Measurements from ENCODE around the gene MED17.

DNA sequence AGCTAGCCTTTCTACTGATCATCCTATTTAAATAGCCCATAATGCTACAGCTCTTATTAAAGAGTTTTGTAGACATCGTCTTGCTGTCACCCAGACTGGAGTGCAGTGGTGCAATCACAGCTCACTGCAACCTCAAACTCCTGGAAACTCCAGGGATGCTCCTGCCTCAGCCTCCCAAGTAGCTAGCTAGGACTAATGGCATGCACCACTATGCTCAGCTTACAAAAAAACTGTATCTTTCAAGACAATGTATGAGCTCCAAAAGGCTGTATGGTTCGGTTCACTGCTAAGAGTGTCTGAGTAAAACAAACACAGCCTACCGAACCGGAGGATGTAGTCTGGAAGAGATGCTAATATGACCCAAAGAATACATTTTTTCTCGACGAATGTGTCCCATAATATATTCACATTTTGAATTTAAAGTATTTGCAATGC is 45.4 kb upstream of the MED17 start:
- TF ChIP-seq, protein P1, sequence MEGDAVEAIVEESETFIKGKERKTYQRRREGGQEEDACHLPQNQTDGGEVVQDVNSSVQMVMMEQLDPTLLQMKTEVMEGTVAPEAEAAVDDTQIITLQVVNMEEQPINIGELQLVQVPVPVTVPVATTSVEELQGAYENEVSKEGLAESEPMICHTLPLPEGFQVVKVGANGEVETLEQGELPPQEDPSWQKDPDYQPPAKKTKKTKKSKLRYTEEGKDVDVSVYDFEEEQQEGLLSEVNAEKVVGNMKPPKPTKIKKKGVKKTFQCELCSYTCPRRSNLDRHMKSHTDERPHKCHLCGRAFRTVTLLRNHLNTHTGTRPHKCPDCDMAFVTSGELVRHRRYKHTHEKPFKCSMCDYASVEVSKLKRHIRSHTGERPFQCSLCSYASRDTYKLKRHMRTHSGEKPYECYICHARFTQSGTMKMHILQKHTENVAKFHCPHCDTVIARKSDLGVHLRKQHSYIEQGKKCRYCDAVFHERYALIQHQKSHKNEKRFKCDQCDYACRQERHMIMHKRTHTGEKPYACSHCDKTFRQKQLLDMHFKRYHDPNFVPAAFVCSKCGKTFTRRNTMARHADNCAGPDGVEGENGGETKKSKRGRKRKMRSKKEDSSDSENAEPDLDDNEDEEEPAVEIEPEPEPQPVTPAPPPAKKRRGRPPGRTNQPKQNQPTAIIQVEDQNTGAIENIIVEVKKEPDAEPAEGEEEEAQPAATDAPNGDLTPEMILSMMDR (IDR thresholded peaks at IDR 0.05; ENCODE audit: poor library complexity, severe bottlenecking) = no peak
- TF ChIP-seq, protein P2, sequence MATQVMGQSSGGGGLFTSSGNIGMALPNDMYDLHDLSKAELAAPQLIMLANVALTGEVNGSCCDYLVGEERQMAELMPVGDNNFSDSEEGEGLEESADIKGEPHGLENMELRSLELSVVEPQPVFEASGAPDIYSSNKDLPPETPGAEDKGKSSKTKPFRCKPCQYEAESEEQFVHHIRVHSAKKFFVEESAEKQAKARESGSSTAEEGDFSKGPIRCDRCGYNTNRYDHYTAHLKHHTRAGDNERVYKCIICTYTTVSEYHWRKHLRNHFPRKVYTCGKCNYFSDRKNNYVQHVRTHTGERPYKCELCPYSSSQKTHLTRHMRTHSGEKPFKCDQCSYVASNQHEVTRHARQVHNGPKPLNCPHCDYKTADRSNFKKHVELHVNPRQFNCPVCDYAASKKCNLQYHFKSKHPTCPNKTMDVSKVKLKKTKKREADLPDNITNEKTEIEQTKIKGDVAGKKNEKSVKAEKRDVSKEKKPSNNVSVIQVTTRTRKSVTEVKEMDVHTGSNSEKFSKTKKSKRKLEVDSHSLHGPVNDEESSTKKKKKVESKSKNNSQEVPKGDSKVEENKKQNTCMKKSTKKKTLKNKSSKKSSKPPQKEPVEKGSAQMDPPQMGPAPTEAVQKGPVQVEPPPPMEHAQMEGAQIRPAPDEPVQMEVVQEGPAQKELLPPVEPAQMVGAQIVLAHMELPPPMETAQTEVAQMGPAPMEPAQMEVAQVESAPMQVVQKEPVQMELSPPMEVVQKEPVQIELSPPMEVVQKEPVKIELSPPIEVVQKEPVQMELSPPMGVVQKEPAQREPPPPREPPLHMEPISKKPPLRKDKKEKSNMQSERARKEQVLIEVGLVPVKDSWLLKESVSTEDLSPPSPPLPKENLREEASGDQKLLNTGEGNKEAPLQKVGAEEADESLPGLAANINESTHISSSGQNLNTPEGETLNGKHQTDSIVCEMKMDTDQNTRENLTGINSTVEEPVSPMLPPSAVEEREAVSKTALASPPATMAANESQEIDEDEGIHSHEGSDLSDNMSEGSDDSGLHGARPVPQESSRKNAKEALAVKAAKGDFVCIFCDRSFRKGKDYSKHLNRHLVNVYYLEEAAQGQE (IDR thresholded peaks at IDR 0.05; ENCODE audit: borderline replicate concordance) = no peak
- no peak for TF ChIP-seq POLR2AphosphoS5 (IDR thresholded peaks at IDR 0.05)
- no peak for TF ChIP-seq EZH2 (IDR thresholded peaks at IDR 0.05; ENCODE audit: borderline replicate concordance, insufficient read depth, low read length, poor library complexity, severe bottlenecking)
- no peak for TF ChIP-seq EP300 (conservative IDR thresholded peaks at IDR 0.05; ENCODE audit: poor library complexity, severe bottlenecking)
- no peak for TF ChIP-seq TAF1 (IDR thresholded peaks at IDR 0.05; ENCODE audit: low read depth)
- TF ChIP-seq RAD21 (conservative IDR thresholded peaks at IDR 0.05) = no peak
